B cell (primary cell): ENCODE results near the gene ARHGEF17.

Source experiments
- CTCF ChIP-seq: fragments of 200-600 bp; IDR thresholded peaks from one replicate; pipeline ENCODE4 v1.8.0; 2022; ENCODE audit warnings: antibody characterized with exemption, mild to moderate bottlenecking
- EZH2 ChIP-seq: IDR thresholded peaks from 2 replicates; pipeline ENCODE4 v1.6.1; 2012; ENCODE audit warnings: borderline replicate concordance, low read depth, mild to moderate bottlenecking, moderate library complexity, low read length; ENCODE audit not compliant: insufficient read depth, poor library complexity, severe bottlenecking

- TF ChIP-seq EZH2 (no peak), CTCF (no peak)
Measured at GRCh38 chr11:73366265-73366610, 58.2 kb downstream of the ARHGEF17 start.
